HCT116 (cell line): ENCODE data around the gene ACP1. TPM values are rescaled to one million over a fixed set of nuclear protein-coding genes. Genes with fewer than 3 reads are reported as not detected.

Experiments
- ATAC-seq: fragments of 200-7000 bp; cut with Tn5 transposase; 2 replicates; pipeline ENCODE4 v1.9.1; 2020; ENCODE audit warnings: mild to moderate bottlenecking, moderate library complexity
- BruUV-seq: library from RNA; stranded (reverse); fragments of 400-500 nt; replicated peaks from 2 replicates; lab custom pipeline; 2021; lab: Mats Ljungman, UMichigan
- CTCF ChIA-PET: fragments of 300-600 bp; sonication (Branson Sonifier 250); formaldehyde crosslinking; loops from one replicate; lab custom pipeline; 2021; ENCODE audit warnings: antibody characterized with exemption; lab: Charles Lee
- POLR2A ChIA-PET: fragments of 300-600, 350-600 bp; sonication (Branson Sonifier 250); formaldehyde crosslinking; loops from one replicate; lab custom pipeline; 2021; ENCODE audit warnings: antibody characterized with exemption; lab: Charles Lee
- RAD21 ChIA-PET, 2 experiments: fragments of 300-600 bp; sonication (Branson Sonifier 250); formaldehyde crosslinking; loops; one replicate each; lab custom pipeline; 2023; ENCODE audit warnings: low total read pairs in 2 of 2; ENCODE audit not compliant: uncharacterized antibody in 2 of 2, unreplicated experiment in 2 of 2, low non-redundant PET in 1 of 2; lab: Charles Lee
- DNase-seq: peaks from one replicate; pipeline ENCODE4 v3.0.0-alpha.2; 2010; ENCODE audit warnings: low read depth, low spot score
- H2AFZ ChIP-seq: fragments of 200-600 bp; shearing (Covaris generic), sonication (generic); 2 replicates; pipeline ENCODE4 v1.6.1; 2017; ENCODE audit warnings: low read depth, mixed run types, mixed read lengths, antibody characterized with exemption, low read length; ENCODE audit not compliant: poor library complexity, severe bottlenecking
- H3K27ac ChIP-seq: 2 replicates; pipeline ENCODE4 v1.5.1; 2012; ENCODE audit warnings: low read depth, low read length
- H3K27me3 ChIP-seq: fragments of 200-600 bp; sonication (generic); 2 replicates; pipeline ENCODE4 v1.6.1; 2016; ENCODE audit warnings: mixed run types, low read length, mixed read lengths; ENCODE audit not compliant: insufficient read depth
- H3K36me3 ChIP-seq, 2 experiments: fragments of 200-500 bp in 1 of 2; fragments of 200-600 bp in 1 of 2; sonication (Bioruptor generic) in 1 of 2; sonication (generic) in 1 of 2; 2 replicates each; pipeline versions ENCODE4 v1.5.1 to v1.6.1; 2014 to 2016; ENCODE audit warnings: low read length in 2 of 2, inconsistent platforms in 1 of 2, mixed read lengths in 1 of 2, mixed run types in 1 of 2; ENCODE audit not compliant: insufficient read depth in 2 of 2, control insufficient read depth in 1 of 2
- H3K4me1 ChIP-seq, 2 experiments: fragments of 200-600 bp in 1 of 2; sonication (generic) in 1 of 2; 2 replicates each; pipeline versions ENCODE4 v1.5.1 to v1.6.1; 2012 to 2017; ENCODE audit warnings: low read length in 2 of 2, inconsistent platforms in 1 of 2, mild to moderate bottlenecking in 1 of 2, mixed read lengths in 1 of 2, mixed run types in 1 of 2, moderate library complexity in 1 of 2; ENCODE audit not compliant: insufficient read depth in 2 of 2, control insufficient read depth in 1 of 2
- H3K4me2 ChIP-seq: fragments of 200-600 bp; sonication (generic); 2 replicates; pipeline ENCODE4 v1.6.1; 2017; ENCODE audit warnings: mixed run types, low read length, mixed read lengths
- H3K4me3 ChIP-seq, 2 experiments: fragments of 200-600 bp in 1 of 2; sonication (generic) in 1 of 2; replicated peaks in 1 of 2; 2 replicates each; pipeline ENCODE4 v1.5.1; 2011 to 2016; ENCODE audit warnings: low read length in 2 of 2, control low read depth in 1 of 2, low read depth in 1 of 2, mild to moderate bottlenecking in 1 of 2, mixed read lengths in 1 of 2, mixed run types in 1 of 2
- H3K79me2 ChIP-seq: fragments of 200-600 bp; sonication (generic); 2 replicates; pipeline ENCODE4 v1.6.1; 2017; ENCODE audit warnings: mild to moderate bottlenecking, mixed run types, low read length, moderate library complexity, mixed read lengths; ENCODE audit not compliant: insufficient read depth
- H3K9ac ChIP-seq: fragments of 200-600 bp; sonication (generic); 2 replicates; pipeline ENCODE4 v1.6.1; 2016; ENCODE audit warnings: low read length, mixed read lengths
- H3K9me2 ChIP-seq: fragments of 200-600 bp; sonication (generic), shearing (Covaris generic); 2 replicates; pipeline ENCODE4 v1.6.1; 2017; ENCODE audit warnings: mixed run types, mild to moderate bottlenecking, moderate library complexity; ENCODE audit not compliant: insufficient read depth
- H3K9me3 ChIP-seq, 2 experiments: fragments of 200-500 bp in 1 of 2; fragments of 200-600 bp in 1 of 2; sonication (Bioruptor generic) in 1 of 2; sonication (generic) in 1 of 2; 2 replicates each; pipeline ENCODE4 v1.6.1; 2014 to 2017; ENCODE audit warnings: low read length in 2 of 2, mixed read lengths in 2 of 2, inconsistent platforms in 1 of 2, low read depth in 1 of 2, mild to moderate bottlenecking in 1 of 2, mixed run types in 1 of 2, moderate library complexity in 1 of 2; ENCODE audit not compliant: control insufficient read depth in 1 of 2, insufficient read depth in 1 of 2
- H4K20me1 ChIP-seq: fragments of 200-600 bp; sonication (generic), shearing (Covaris generic); 2 replicates; pipeline ENCODE4 v1.6.1; 2017; ENCODE audit warnings: mixed run types, mild to moderate bottlenecking, moderate library complexity; ENCODE audit not compliant: insufficient read depth
- CEBPB ChIP-seq: IDR thresholded peaks from 2 replicates; pipeline ENCODE4 v1.6.1; 2012; ENCODE audit warnings: low read depth
- EGR1 ChIP-seq: IDR thresholded peaks from 2 replicates; pipeline ENCODE4 v1.6.1; 2012; ENCODE audit warnings: low read depth
- ELF1 ChIP-seq: IDR thresholded peaks from 2 replicates; pipeline ENCODE4 v1.6.1; 2012; ENCODE audit warnings: low read depth, borderline replicate concordance
- POLR2A ChIP-seq: IDR thresholded peaks from 2 replicates; pipeline ENCODE4 v1.7.0; 2011; ENCODE audit warnings: borderline replicate concordance; ENCODE audit not compliant: insufficient read depth, insufficient read length; ENCODE audit errors: extremely low read depth
- POLR2AphosphoS5 ChIP-seq: IDR thresholded peaks from 2 replicates; pipeline ENCODE4 v1.6.1; 2011; ENCODE audit warnings: mild to moderate bottlenecking, low read depth, low read length, moderate library complexity
- RAD21 ChIP-seq: IDR thresholded peaks from 2 replicates; pipeline ENCODE4 v1.6.1; 2012; ENCODE audit warnings: low read depth, mild to moderate bottlenecking
- SRF ChIP-seq: IDR thresholded peaks from 2 replicates; pipeline ENCODE4 v1.6.1; 2012; ENCODE audit warnings: low read depth
- TCF7L2 ChIP-seq: IDR thresholded peaks from 2 replicates; pipeline ENCODE4 v1.7.0; 2011; ENCODE audit warnings: borderline replicate concordance, inconsistent platforms; ENCODE audit not compliant: insufficient read depth, insufficient read length; ENCODE audit errors: extremely low read depth
- ZNF274 ChIP-seq: fragments of 200-500 bp; sonication (Bioruptor generic); IDR thresholded peaks from 2 replicates; pipeline ENCODE4 v1.6.1; 2014; ENCODE audit warnings: mild to moderate bottlenecking, low read depth, low read length, inconsistent platforms
- intact Hi-C: fragments of 100-400 bp; cut with micrococcal nuclease; formaldehyde crosslinking; loops from 2 replicates; pipeline ENCODE4 v1.10.0; 2022
- total RNA-seq: library from RNA; stranded (reverse); gene quantifications from one replicate; pipeline ENCODE4 v1.2.1, GENCODE V29; 2021; ENCODE audit not compliant: unreplicated experiment
- TF ChIP-seq, protein P1 (sequence below), 3 experiments: fragments of 200-600 bp in 1 of 3; sonication (generic) in 1 of 3; IDR thresholded peaks in 2 of 3; conservative IDR thresholded peaks in 1 of 3; 2 replicates each; pipeline ENCODE4 v1.5.1; 2012 to 2017; ENCODE audit warnings: low read depth in 2 of 3, low read length in 2 of 3, antibody characterized with exemption in 1 of 3, borderline replicate concordance in 1 of 3, control low read depth in 1 of 3, mild to moderate bottlenecking in 1 of 3, mixed read lengths in 1 of 3, mixed run types in 1 of 3, moderate library complexity in 1 of 3; ENCODE audit not compliant: insufficient read depth in 1 of 3
- TF ChIP-seq, protein P2 (sequence below): IDR thresholded peaks from 2 replicates; pipeline ENCODE4 v1.6.1; 2012

The ACP1 gene
- total RNA-seq, 1 experiment from 2014 or later: 113 TPM

DNA sequence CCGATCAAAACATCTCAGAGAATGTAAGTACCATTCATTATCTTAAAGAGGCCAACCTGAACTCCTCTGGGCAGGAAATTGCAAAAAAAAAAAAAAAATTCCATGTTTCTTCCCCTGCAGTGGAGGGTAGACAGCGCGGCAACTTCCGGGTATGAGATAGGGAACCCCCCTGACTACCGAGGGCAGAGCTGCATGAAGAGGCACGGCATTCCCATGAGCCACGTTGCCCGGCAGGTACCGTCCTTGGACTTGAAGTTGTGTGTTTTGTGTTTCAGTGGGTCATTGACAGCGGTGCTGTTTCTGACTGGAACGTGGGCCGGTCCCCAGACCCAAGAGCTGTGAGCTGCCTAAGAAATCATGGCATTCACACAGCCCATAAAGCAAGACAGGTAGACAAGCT, 7.2 kb downstream of the ACP1 start:
- peaks cover 24 to 33% of the 10 kb centered on the region in 2 experiments for H3K36me3 ChIP-seq
- H4K20me1 ChIP-seq: peaks cover 56% of the 10 kb centered on the region; the same call in 1 of the 2 replicates

More for the DNA sequence above, 7.2 kb downstream of the ACP1 start:
- no peaks in the 10 kb centered on the region for H3K9me2 ChIP-seq
- H2AFZ ChIP-seq: no peak overlapping the region
- intact Hi-C loops: no loop called here
- no peaks in the 10 kb centered on the region for H3K27me3 ChIP-seq
- BruUV-seq: no TSS peak
- ChIA-PET CTCF (no interaction called here), RAD21 (no interaction called here), POLR2A (no interaction called here)
- DNase-seq: no peak
- no peak overlapping the region for H3K9ac ChIP-seq
- H3K4me1 ChIP-seq: no peaks in the 10 kb centered on the region
- no peaks in the 10 kb centered on the region for H3K9me3 ChIP-seq
- H3K79me2 ChIP-seq: peaks cover 100% of the 10 kb centered on the region
- no peak overlapping the region for H3K27ac ChIP-seq
- no peak overlapping the region for H3K4me2 ChIP-seq
- no peak overlapping the region for H3K4me3 ChIP-seq
- TF ChIP-seq, protein P1, sequence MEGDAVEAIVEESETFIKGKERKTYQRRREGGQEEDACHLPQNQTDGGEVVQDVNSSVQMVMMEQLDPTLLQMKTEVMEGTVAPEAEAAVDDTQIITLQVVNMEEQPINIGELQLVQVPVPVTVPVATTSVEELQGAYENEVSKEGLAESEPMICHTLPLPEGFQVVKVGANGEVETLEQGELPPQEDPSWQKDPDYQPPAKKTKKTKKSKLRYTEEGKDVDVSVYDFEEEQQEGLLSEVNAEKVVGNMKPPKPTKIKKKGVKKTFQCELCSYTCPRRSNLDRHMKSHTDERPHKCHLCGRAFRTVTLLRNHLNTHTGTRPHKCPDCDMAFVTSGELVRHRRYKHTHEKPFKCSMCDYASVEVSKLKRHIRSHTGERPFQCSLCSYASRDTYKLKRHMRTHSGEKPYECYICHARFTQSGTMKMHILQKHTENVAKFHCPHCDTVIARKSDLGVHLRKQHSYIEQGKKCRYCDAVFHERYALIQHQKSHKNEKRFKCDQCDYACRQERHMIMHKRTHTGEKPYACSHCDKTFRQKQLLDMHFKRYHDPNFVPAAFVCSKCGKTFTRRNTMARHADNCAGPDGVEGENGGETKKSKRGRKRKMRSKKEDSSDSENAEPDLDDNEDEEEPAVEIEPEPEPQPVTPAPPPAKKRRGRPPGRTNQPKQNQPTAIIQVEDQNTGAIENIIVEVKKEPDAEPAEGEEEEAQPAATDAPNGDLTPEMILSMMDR (IDR thresholded peaks at IDR 0.05 in 2 of 3, conservative IDR thresholded peaks at IDR 0.05 in 1 of 3; ENCODE audit: borderline replicate concordance in 1 of 3, insufficient read depth in 1 of 3, low read depth in 2 of 3, low read length in 2 of 3): no peak
- TF ChIP-seq POLR2AphosphoS5 (no peak), EGR1 (no peak), ELF1 (no peak), RAD21 (no peak), SRF (no peak), POLR2A (no peak), TCF7L2 (no peak), ZNF274 (no peak), CEBPB (no peak)
- TF ChIP-seq, protein P2, sequence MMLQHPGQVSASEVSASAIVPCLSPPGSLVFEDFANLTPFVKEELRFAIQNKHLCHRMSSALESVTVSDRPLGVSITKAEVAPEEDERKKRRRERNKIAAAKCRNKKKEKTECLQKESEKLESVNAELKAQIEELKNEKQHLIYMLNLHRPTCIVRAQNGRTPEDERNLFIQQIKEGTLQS: no peak
- TF ChIP-seq, all 23 proteins: peak for 0
- ATAC-seq: no peak
